HG02571 (cell line): Measurements from ENCODE around the gene ZNF512B.
"Not testable (repeated sequence)": the region's sequence is repeated elsewhere in the genome, so short reads cannot be mapped to it uniquely, and the experiment has no call there.

Source experiments
- ATAC-seq: cut with Tn5 transposase; IDR thresholded peaks from one replicate; pipeline ENCODE4 v1.9.1; 2021; ENCODE audit warnings: mild to moderate bottlenecking, moderate library complexity; ENCODE audit not compliant: unreplicated experiment

Gene ZNF512B

GRCh38 chr20:63969838-63970713 is at the start of gene ZNF512B:
ZNF512B (minus strand) TSS chr20:63969930; CDS start chr20:63967950, 1,980 bp downstream.
- no peak for ATAC-seq

GRCh38 chr20:64015635-64016034 is 45.9 kb upstream of the ZNF512B start:
- no peak for ATAC-seq

GRCh38 chr20:64012385-64013154 is 42.8 kb upstream of the ZNF512B start:
- ATAC-seq, result not testable (repeated sequence)

DNA sequence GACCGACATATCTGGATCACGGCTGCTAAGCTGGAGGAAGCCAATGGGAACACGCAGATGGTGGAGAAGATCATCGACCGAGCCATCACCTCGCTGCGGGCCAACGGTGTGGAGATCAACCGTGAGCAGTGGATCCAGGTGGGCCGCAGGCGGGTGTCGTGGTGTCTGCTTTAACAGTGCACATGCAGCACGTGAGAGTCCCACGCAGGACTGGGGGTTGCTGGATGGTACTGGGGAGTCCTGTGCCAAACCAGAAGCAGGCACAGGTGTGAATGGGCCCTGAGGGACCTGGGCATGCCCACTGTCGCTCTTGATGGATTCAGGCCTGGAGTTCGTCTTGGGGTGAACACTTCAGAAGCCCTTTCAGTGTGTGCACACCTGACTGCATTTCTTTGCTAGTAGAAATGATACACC is 41.6 kb upstream of the ZNF512B start:
- no peak for ATAC-seq

DNA sequence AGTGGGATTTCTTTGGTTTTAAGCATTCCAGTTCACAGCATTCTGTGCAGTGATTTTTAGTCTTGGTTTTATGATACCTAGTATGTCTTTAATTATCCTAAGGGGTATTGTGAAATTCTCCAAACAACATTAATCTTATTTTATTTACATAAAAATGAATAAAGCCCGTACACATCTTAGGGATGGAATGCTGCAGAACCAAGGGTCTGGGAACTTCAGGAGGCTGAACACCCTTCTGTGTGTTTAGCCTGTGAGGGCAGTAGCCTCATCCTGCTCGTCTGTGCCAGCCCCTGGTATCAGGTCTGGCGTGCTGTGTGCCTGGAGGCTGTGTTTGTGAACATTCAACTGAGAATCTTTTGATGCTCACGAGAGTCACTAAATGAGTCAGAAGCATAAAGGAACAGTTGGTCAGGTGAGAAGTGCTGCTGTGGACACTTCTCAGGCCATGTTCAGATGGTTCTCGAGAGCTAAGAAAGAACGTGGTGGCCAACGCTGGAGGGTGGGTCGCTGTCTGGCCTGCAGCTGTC is 41.0 kb upstream of the ZNF512B start:
- ATAC-seq, result no peak

- no peak for ATAC-seq
Observed at GRCh38 chr20:64009811-64010387, 40.2 kb upstream of the ZNF512B start.

- no peak for ATAC-seq
Observed at GRCh38 chr20:64006902-64007301, 37.2 kb upstream of the ZNF512B start.

GRCh38 chr20:64006490-64006889 is 36.8 kb upstream of the ZNF512B start:
- no peak for ATAC-seq

DNA sequence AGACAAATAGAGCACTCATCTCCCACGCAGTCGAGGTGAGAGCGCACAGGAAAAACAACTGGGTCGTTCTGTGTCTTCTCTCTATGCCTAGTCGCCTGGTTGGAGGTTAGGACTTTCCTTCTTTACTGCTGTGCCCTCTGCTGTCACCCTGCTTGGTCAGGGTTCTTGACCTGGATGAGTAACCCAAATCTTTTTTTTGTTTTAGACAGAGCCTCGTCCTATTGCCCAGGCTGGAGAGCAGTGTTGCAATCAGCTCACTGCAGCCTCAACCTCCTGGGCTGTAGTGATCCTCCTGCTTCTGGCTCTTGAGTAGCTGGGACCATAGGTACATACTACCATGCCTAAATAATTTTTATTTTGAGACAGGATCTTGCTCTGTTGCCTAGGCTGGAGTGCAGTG is 35.7 kb upstream of the ZNF512B start:
- ATAC-seq, result no peak

- no peak for ATAC-seq
Observed at GRCh38 chr20:64003960-64004725, 34.4 kb upstream of the ZNF512B start.

DNA sequence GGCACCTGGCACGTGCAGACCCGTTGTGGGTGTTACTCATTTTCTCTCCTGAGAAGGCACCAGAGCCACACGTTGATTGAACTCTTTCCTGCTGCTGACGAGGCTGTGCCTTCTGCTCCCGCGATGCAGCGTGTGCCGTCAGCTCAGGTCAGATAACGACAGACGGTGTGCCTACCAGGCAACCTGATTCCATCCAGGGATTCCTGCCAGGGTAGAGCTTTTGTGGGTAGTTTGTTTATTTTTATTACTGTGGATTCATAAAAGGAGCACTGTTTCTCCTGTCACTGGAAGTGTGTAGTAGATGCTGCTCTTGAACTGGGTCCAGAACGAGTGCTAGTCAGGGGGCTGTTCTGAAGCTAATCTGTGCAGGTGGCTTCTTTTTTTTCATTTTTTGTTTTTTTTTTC is 31.9 kb upstream of the ZNF512B start:
- no peak for ATAC-seq

GRCh38 chr20:64000906-64001305 is 31.2 kb upstream of the ZNF512B start:
- no peak for ATAC-seq

GRCh38 chr20:63982937-63983336 is 13.2 kb upstream of the ZNF512B start:
- no peak for ATAC-seq

DNA sequence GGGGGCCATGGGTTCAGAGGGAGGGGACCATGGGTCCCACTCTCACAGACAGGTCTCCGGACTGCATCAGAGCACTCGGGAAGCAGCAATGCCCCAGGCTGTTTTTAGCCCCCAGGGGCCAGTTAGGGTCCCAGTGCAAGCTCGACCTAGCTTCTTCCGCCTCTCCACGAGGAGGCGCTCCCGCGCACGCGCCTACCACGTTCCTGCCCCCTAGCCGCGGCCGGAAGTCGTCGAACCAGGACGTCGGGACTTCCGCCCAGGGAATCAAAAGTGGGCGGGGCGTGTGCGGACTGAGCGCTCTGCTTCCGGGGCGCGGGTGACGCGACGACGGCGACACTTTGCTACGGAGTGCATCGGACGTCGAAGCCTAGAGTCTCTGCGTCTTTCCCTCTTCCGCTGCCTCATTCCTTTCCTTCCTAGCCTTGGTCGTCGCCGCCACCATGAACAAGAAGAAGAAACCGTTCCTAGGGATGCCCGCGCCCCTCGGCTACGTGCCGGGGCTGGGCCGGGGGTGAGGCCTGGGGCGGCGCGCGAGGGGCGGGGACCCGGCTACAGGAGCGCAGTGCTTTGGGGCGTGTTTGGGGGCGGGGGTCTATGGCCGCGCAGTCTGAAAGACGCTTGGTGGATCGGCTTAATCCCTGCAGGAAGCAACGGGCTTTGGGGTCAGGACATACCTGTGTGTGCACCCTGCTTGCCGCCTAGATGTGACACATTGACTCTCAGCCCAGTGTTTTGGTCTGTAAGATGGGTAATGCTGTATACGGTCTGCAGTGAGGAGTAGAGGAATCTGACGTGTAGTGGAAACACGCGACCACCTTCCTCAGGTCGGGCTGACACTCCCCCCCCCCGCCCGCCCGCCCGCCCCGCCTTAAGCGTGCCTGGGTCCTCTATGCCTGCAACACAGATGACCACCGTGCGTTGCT is 11.3 kb upstream of the ZNF512B start, which contains the start of gene PRPF6:
PRPF6 (plus strand) TSS at position 327 of the 923 bp plus-strand sequence; CDS start at position 441, 114 bp downstream.
- peak; percentile 55 for ATAC-seq

DNA sequence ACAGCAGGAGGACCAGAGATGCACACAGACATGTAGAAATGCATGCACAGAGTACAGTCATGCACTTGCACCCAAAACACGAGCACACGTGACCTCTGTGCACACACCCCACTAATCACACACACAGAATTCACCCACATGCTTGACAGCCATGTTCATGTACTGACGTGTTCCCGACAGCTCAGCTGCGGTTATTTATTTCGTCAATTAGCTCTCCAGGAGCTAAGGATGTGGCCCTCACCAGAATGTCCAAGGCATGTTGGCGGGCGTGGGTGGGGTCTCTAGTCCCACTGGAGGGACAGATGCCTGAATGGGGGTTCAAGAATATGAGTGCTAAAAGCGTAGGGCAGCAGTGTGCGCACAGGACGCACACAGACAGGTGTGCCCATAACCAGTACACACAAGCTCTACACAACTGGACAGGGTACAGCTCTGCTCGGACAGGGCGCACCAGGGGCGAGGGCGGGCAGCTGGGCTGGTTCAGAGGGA is 10.6 kb upstream of the ZNF512B start:
- ATAC-seq, result peak; percentile 2

DNA sequence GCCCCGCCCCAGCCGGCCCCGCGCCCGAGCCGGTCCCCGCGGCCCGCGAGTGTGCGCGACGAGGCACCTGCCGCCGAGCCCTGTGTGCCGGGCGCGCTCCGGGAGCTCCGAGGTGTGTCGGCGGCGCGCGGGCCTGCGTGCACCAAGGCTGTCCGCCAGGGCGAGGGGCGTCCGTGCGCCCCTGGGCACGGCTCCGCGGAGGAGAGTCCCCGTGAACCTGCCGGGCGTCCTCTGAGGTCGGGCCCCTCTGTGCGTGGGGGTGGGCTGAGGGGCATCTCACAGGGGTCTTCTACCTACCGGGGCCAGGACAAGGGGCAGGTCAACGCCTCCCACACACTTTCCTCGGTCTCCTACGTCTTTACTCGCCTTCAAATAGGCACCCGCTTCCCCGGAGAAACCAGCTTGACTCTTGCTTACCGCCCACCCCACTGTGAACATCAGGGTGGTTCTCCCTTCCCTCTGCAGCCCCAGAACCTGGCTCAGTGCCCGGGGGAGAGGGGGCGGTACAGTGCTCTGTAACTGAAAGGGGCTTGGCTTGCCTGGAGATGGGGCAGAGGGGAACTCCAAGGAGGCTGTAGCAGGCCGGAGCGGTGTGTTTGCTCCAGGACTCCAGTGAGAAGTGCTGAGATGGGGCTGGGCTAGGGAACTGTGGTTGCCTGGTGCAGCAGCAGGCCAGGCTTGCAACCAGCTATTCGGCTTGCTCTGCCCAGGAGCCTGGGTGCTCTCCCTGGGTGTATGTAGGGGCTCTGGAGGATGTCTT is 10.0 kb upstream of the ZNF512B start, which contains the start of gene SAMD10:
SAMD10 (minus strand) TSS at position 86 of the 760 bp plus-strand sequence. CDS start 175 bp downstream, outside the sequence.
- peak; percentile 37 for ATAC-seq

- no peak for ATAC-seq
Observed at GRCh38 chr20:63979229-63979556, 9.5 kb upstream of the ZNF512B start.
